Mucosa of stomach (tissue), 1 donor: ENCODE measurements around the gene ARHGAP15.

Experiments used
- H3K27me3 ChIP-seq: one replicate; pipeline ENCODE4 v1.7.0; 2013; ENCODE audit warnings: mild to moderate bottlenecking, low read length; ENCODE audit not compliant: control insufficient read depth, insufficient read depth
- H3K36me3 ChIP-seq: one replicate; pipeline ENCODE4 v1.7.0; 2013; ENCODE audit warnings: low read length; ENCODE audit not compliant: control insufficient read depth, insufficient read depth
- H3K4me1 ChIP-seq: one replicate; pipeline ENCODE4 v1.7.0; 2013; ENCODE audit warnings: mild to moderate bottlenecking, low read length; ENCODE audit not compliant: control insufficient read depth, insufficient read depth
- H3K4me3 ChIP-seq: one replicate; pipeline ENCODE4 v1.7.0; 2013; ENCODE audit warnings: low read length
- H3K9ac ChIP-seq: one replicate; pipeline ENCODE4 v1.7.0; 2013; ENCODE audit warnings: mild to moderate bottlenecking, low read length, moderate library complexity
- H3K9me3 ChIP-seq: one replicate; pipeline ENCODE4 v1.7.0; 2013; ENCODE audit warnings: mild to moderate bottlenecking, low read length, moderate library complexity; ENCODE audit not compliant: control insufficient read depth
- donor health status: Pancreatic carcinoma.

ARHGAP15 gene

GRCh38 chr2:143501106-143501676 lies 372.0 kb downstream of the ARHGAP15 start:
- Histone ChIP-seq H3K4me3 (no peak overlapping the region), H3K9me3 (no peaks in the 10 kb centered on the region), H3K4me1 (no peaks in the 10 kb centered on the region), H3K36me3 (no peaks in the 10 kb centered on the region), H3K9ac (no peak overlapping the region), H3K27me3 (no peaks in the 10 kb centered on the region)

GRCh38 chr2:143503280-143503679 lies 374.1 kb downstream of the ARHGAP15 start:
- H3K9ac ChIP-seq: no peak overlapping the region
- H3K4me1 ChIP-seq: no peaks in the 10 kb centered on the region
- H3K36me3 ChIP-seq: no peaks in the 10 kb centered on the region
- no peaks in the 10 kb centered on the region for H3K9me3 ChIP-seq
- H3K27me3 ChIP-seq: no peaks in the 10 kb centered on the region
- no peak overlapping the region for H3K4me3 ChIP-seq

DNA sequence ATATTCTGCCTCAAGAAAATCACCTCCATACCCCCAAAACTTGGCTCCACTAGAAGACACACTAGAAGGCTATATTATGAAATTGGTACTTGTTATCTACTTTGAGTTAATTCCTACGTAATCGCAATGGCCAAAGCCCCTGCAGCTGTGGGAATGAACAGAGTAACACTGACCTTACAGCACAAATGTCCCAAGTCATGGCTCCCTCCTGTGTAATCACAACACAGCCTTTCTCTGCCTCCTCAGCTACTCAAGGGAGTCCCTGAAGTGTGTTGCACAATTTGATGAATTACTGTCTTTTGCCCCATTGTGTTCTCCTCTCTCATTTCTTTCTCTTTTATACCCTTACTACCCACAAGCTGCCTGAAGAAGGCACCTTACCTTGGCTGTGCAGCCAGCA lies 375.2 kb downstream of the ARHGAP15 start:
- no peaks in the 10 kb centered on the region for H3K27me3 ChIP-seq
- H3K9ac ChIP-seq: no peak overlapping the region
- no peaks in the 10 kb centered on the region for H3K4me1 ChIP-seq
- H3K9me3 ChIP-seq: no peaks in the 10 kb centered on the region
- no peak overlapping the region for H3K4me3 ChIP-seq
- no peaks in the 10 kb centered on the region for H3K36me3 ChIP-seq

GRCh38 chr2:143505542-143505941 lies 376.3 kb downstream of the ARHGAP15 start:
- no peaks in the 10 kb centered on the region for H3K36me3 ChIP-seq
- H3K4me3 ChIP-seq: no peak overlapping the region
- H3K27me3 ChIP-seq: no peaks in the 10 kb centered on the region
- H3K4me1 ChIP-seq: no peaks in the 10 kb centered on the region
- H3K9me3 ChIP-seq: no peaks in the 10 kb centered on the region
- no peak overlapping the region for H3K9ac ChIP-seq

- Histone ChIP-seq H3K9ac (no peak overlapping the region), H3K4me1 (no peaks in the 10 kb centered on the region), H3K36me3 (no peaks in the 10 kb centered on the region), H3K9me3 (no peaks in the 10 kb centered on the region), H3K4me3 (no peak overlapping the region), H3K27me3 (no peaks in the 10 kb centered on the region)
These were observed 383.9 kb downstream of the ARHGAP15 start for GRCh38 chr2:143513081-143513480.

- Histone ChIP-seq H3K4me1 (no peaks in the 10 kb centered on the region), H3K36me3 (no peaks in the 10 kb centered on the region), H3K9me3 (no peaks in the 10 kb centered on the region), H3K27me3 (no peaks in the 10 kb centered on the region), H3K4me3 (no peak overlapping the region), H3K9ac (no peak overlapping the region)
These were observed 385.2 kb downstream of the ARHGAP15 start for GRCh38 chr2:143514413-143514812.

GRCh38 chr2:143515318-143515717 lies 386.1 kb downstream of the ARHGAP15 start:
- Histone ChIP-seq H3K36me3 (no peaks in the 10 kb centered on the region), H3K4me3 (no peak overlapping the region), H3K4me1 (no peaks in the 10 kb centered on the region), H3K9me3 (no peaks in the 10 kb centered on the region), H3K9ac (no peak overlapping the region), H3K27me3 (no peaks in the 10 kb centered on the region)

DNA sequence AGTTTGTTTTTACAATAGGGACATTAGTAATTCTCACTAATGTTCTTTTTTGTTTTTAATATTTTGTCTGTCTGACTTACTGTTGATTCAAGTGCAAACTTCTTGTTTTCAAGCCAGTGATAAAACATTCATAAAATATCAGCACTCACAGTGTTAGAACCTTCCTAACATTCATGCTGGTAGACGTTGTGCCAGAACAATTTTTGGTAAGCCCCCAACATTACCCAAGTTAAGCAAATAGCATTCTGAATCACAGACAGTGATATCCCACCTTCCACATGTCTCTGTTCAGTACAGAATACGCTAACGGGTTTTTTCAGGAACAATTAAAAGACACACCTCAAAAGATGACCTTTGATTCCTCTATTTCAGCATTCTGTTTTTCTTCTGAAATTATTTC lies 390.3 kb downstream of the ARHGAP15 start:
- no peaks in the 10 kb centered on the region for H3K27me3 ChIP-seq
- no peak overlapping the region for H3K4me3 ChIP-seq
- H3K9me3 ChIP-seq: no peaks in the 10 kb centered on the region
- H3K9ac ChIP-seq: no peak overlapping the region
- H3K4me1 ChIP-seq: no peaks in the 10 kb centered on the region
- H3K36me3 ChIP-seq: no peaks in the 10 kb centered on the region

GRCh38 chr2:143521396-143521795 lies 392.2 kb downstream of the ARHGAP15 start:
- no peaks in the 10 kb centered on the region for H3K4me1 ChIP-seq
- no peaks in the 10 kb centered on the region for H3K9me3 ChIP-seq
- H3K36me3 ChIP-seq: no peaks in the 10 kb centered on the region
- H3K27me3 ChIP-seq: no peaks in the 10 kb centered on the region
- H3K9ac ChIP-seq: no peak overlapping the region
- H3K4me3 ChIP-seq: no peak overlapping the region

DNA sequence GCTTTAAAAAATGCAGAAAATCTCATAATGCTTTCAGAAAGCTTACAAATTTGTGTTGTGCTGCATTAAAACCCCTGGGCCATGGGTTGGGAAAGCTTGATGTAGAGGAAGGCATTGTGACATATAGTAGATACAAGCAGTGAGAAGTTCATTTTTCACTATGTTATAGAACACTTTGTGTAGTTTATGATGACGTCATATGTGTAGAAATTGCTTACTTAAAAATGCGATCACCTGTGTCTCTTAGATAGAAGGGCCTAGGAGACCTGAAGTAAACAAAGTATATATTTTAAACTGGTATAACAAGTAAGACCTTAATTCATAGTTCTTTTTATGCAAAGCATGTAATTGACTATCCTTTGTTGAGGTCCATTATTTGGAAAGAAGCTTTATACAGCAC lies 393.5 kb downstream of the ARHGAP15 start:
- H3K9ac ChIP-seq: no peak overlapping the region
- H3K36me3 ChIP-seq: no peaks in the 10 kb centered on the region
- no peaks in the 10 kb centered on the region for H3K9me3 ChIP-seq
- no peaks in the 10 kb centered on the region for H3K27me3 ChIP-seq
- H3K4me1 ChIP-seq: no peaks in the 10 kb centered on the region
- H3K4me3 ChIP-seq: no peak overlapping the region

DNA sequence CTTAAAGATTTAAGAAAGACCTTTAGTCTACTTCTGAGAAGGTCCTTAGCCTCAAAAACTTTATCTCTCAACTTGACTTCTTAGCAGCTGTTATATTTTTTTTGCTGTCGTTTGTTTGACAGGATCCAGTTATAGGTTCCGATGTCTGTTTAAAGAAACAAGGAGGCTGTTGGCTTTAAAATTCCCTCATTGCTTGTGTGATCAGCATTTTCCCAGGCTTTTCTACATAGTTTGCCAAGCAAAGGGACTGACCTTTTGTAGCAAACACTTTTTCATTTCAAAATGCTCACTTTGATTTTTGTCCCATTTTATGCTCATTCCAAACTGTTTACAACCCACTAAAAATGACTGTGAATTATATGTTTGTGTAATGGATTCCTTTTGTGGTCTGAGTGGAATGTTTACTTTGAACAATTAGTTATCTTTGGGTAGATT lies 394.9 kb downstream of the ARHGAP15 start:
- H3K9ac ChIP-seq: no peak overlapping the region

DNA sequence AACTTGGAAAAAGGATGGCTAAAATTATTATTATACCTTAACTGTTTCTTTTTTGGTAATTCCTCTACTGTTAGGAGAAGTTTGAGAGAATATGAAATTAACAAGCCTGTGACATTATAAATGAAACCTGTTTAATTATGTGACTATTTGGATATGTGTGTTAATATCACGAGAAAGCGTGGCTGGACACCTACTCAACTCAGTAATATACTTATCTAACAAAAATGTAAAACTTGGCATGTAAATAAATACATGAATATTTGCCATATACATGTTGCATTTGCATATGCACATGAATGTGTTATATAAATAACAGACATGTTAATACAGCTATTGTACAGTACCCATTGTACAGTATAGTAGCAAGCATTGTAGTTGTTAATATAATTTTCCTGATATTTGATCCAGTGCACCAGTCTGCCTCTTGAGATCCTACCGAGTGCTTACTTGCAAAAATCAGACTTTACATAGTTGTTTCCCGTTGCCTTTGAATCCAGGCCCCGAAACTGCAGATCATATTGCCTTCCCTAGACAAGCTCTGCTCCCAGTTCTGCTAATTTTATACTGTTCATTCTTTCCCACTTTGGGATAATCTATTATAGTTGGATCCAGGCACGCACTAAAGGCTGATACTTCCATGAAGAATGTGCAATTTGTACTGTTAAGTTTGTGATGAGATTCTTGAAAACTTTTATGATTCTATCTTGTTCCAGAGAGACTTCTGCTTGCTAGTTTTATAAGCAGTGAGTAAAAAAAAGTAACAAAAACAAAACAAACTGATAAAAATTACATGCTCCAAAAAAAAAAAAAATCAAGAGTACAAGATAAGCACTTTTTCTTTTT lies 395.6 kb downstream of the ARHGAP15 start:
- H3K9ac ChIP-seq: no peak overlapping the region
- no peaks in the 10 kb centered on the region for H3K4me1 ChIP-seq
- H3K4me3 ChIP-seq: no peak overlapping the region
- H3K36me3 ChIP-seq: no peaks in the 10 kb centered on the region
- no peaks in the 10 kb centered on the region for H3K27me3 ChIP-seq
- H3K9me3 ChIP-seq: no peaks in the 10 kb centered on the region

More for the DNA sequence above, 394.9 kb downstream of the ARHGAP15 start:
- Histone ChIP-seq H3K4me1 (no peaks in the 10 kb centered on the region), H3K4me3 (no peak overlapping the region), H3K9me3 (no peaks in the 10 kb centered on the region), H3K27me3 (no peaks in the 10 kb centered on the region), H3K36me3 (no peaks in the 10 kb centered on the region)
